ES-I3 (cell line): Measurements from ENCODE around the gene RABGAP1L.
"Not testable (repeated sequence)": the region's sequence is repeated elsewhere in the genome, so short reads cannot be mapped to it uniquely, and the experiment has no call there.

Source experiments
- H3K36me3 ChIP-seq: 2 replicates; pipeline ENCODE4 v1.6.1; 2013; ENCODE audit warnings: mild to moderate bottlenecking, low read length, control low read depth, moderate library complexity; ENCODE audit not compliant: insufficient read depth
- H3K4me1 ChIP-seq: 2 replicates; pipeline ENCODE4 v1.6.1; 2013; ENCODE audit warnings: mild to moderate bottlenecking, control low read depth, low read length; ENCODE audit not compliant: insufficient read depth
- H3K9ac ChIP-seq: 2 replicates; pipeline ENCODE4 v1.6.1; 2013; ENCODE audit warnings: low read depth, mild to moderate bottlenecking, low read length, moderate library complexity
- H3K9me3 ChIP-seq: 2 replicates; pipeline ENCODE4 v1.6.1; 2013; ENCODE audit warnings: mild to moderate bottlenecking, low read length, moderate library complexity; ENCODE audit not compliant: control insufficient read depth, insufficient read depth

RABGAP1L gene

GRCh38 chr1:174815474-174815908 lies 656.2 kb downstream of the RABGAP1L start:
- H3K9ac ChIP-seq, result no peak overlapping the region
- H3K4me1 ChIP-seq, result peaks cover 15% of the 10 kb centered on the region
- no peaks in the 10 kb centered on the region for H3K36me3 ChIP-seq
- no peaks in the 10 kb centered on the region for H3K9me3 ChIP-seq

GRCh38 chr1:174816621-174817020 lies 657.3 kb downstream of the RABGAP1L start:
- not testable (repeated sequence) for H3K36me3 ChIP-seq
- H3K4me1 ChIP-seq, result peaks cover 15% of the 10 kb centered on the region

GRCh38 chr1:174818014-174818616 lies 658.8 kb downstream of the RABGAP1L start:
- Histone ChIP-seq H3K9ac (no peak overlapping the region), H3K36me3 (no peaks in the 10 kb centered on the region), H3K4me1 (peaks cover 11% of the 10 kb centered on the region), H3K9me3 (no peaks in the 10 kb centered on the region)

More at GRCh38 chr1:174816621-174817020, 657.3 kb downstream of the RABGAP1L start:
- not testable (repeated sequence) for H3K9ac ChIP-seq, H3K9me3 ChIP-seq

GRCh38 chr1:174818951-174819350 lies 659.6 kb downstream of the RABGAP1L start:
- no peaks in the 10 kb centered on the region for H3K36me3 ChIP-seq
- no peak overlapping the region for H3K9ac ChIP-seq
- H3K9me3 ChIP-seq, result no peaks in the 10 kb centered on the region
- peaks cover 11% of the 10 kb centered on the region for H3K4me1 ChIP-seq

GRCh38 chr1:174819596-174819995 lies 660.3 kb downstream of the RABGAP1L start:
- Histone ChIP-seq H3K4me1 (peaks cover 11% of the 10 kb centered on the region), H3K9me3 (no peaks in the 10 kb centered on the region), H3K9ac (no peak overlapping the region), H3K36me3 (no peaks in the 10 kb centered on the region)

GRCh38 chr1:174825127-174825526 lies 665.8 kb downstream of the RABGAP1L start:
- Histone ChIP-seq H3K9me3 (no peaks in the 10 kb centered on the region; the same call in 1 of the 2 replicates), H3K9ac (no peak overlapping the region), H3K36me3 (no peaks in the 10 kb centered on the region), H3K4me1 (no peaks in the 10 kb centered on the region)

GRCh38 chr1:174825806-174826205 lies 666.5 kb downstream of the RABGAP1L start:
- Histone ChIP-seq H3K4me1 (no peaks in the 10 kb centered on the region), H3K36me3 (no peaks in the 10 kb centered on the region), H3K9me3 (no peaks in the 10 kb centered on the region; the same call in 1 of the 2 replicates), H3K9ac (no peak overlapping the region)

- Histone ChIP-seq H3K36me3 (no peaks in the 10 kb centered on the region), H3K4me1 (no peaks in the 10 kb centered on the region), H3K9me3 (no peaks in the 10 kb centered on the region; the same call in 1 of the 2 replicates), H3K9ac (no peak overlapping the region)
Observed at GRCh38 chr1:174828264-174828663, 668.9 kb downstream of the RABGAP1L start.

- H3K9me3 ChIP-seq, result no peaks in the 10 kb centered on the region; the same call in 1 of the 2 replicates
- no peak overlapping the region for H3K9ac ChIP-seq
- H3K36me3 ChIP-seq, result no peaks in the 10 kb centered on the region
- H3K4me1 ChIP-seq, result no peaks in the 10 kb centered on the region
Observed at GRCh38 chr1:174829990-174830389, 670.7 kb downstream of the RABGAP1L start.

GRCh38 chr1:174836543-174836942 lies 677.2 kb downstream of the RABGAP1L start:
- Histone ChIP-seq H3K9me3 (no peaks in the 10 kb centered on the region), H3K4me1 (no peaks in the 10 kb centered on the region), H3K36me3 (no peaks in the 10 kb centered on the region), H3K9ac (no peak overlapping the region)

- no peaks in the 10 kb centered on the region for H3K36me3 ChIP-seq
- H3K9me3 ChIP-seq, result no peaks in the 10 kb centered on the region
- H3K4me1 ChIP-seq, result no peaks in the 10 kb centered on the region
- H3K9ac ChIP-seq, result no peak overlapping the region
Observed at GRCh38 chr1:174837386-174837785, 678.1 kb downstream of the RABGAP1L start.

- Histone ChIP-seq H3K36me3 (no peaks in the 10 kb centered on the region), H3K9me3 (no peaks in the 10 kb centered on the region), H3K9ac (no peak overlapping the region), H3K4me1 (no peaks in the 10 kb centered on the region)
Observed at GRCh38 chr1:174839211-174839610, 679.9 kb downstream of the RABGAP1L start.

- no peak overlapping the region for H3K9ac ChIP-seq
- H3K9me3 ChIP-seq, result no peaks in the 10 kb centered on the region
- no peaks in the 10 kb centered on the region for H3K4me1 ChIP-seq
- no peaks in the 10 kb centered on the region for H3K36me3 ChIP-seq
Observed at GRCh38 chr1:174841747-174842146, 682.4 kb downstream of the RABGAP1L start.

GRCh38 chr1:174848593-174849560 lies 689.6 kb downstream of the RABGAP1L start:
- H3K4me1 ChIP-seq, H3K9me3 ChIP-seq, H3K36me3 ChIP-seq: not testable (repeated sequence)
- peak overlapping the region; percentile 24; the same call in 1 of the 2 replicates for H3K9ac ChIP-seq

GRCh38 chr1:174850726-174851125 lies 691.4 kb downstream of the RABGAP1L start:
- peaks cover 4% of the 10 kb centered on the region; the same call in 1 of the 2 replicates for H3K4me1 ChIP-seq
- no peak overlapping the region for H3K9ac ChIP-seq
- no peaks in the 10 kb centered on the region for H3K9me3 ChIP-seq
- no peaks in the 10 kb centered on the region; the same call in 1 of the 2 replicates for H3K36me3 ChIP-seq
